H7 (cell line): ENCODE results near the gene IFI6. TPM values are rescaled to one million over a fixed set of nuclear protein-coding genes. Genes with fewer than 3 reads are reported as not detected.
"Not testable (repeated sequence)": the region's sequence is repeated elsewhere in the genome, so short reads cannot be mapped to it uniquely, and the experiment has no call there.

Experiments
- DNase-seq: peaks from one replicate; pipeline ENCODE4 v3.0.0; 2012
- H3K27me3 ChIP-seq: 2 replicates; pipeline ENCODE4 v1.6.0; 2011; ENCODE audit warnings: mild to moderate bottlenecking, low read length; ENCODE audit not compliant: control insufficient read depth, insufficient read depth
- H3K36me3 ChIP-seq: replicated peaks from 2 replicates; pipeline ENCODE4 v1.5.1; 2011; ENCODE audit warnings: low read length; ENCODE audit not compliant: control insufficient read depth, insufficient read depth
- H3K4me3 ChIP-seq: 2 replicates; pipeline ENCODE4 v1.5.1; 2011; ENCODE audit warnings: low read depth, mild to moderate bottlenecking, control low read depth, low read length, moderate library complexity; ENCODE audit not compliant: insufficient read depth
- total RNA-seq: library from RNA; depleted of rRNA; stranded (reverse); fragments of >200 nt; shearing (Covaris generic); gene quantifications from 2 replicates; pipeline ENCODE4 v1.2.3, GENCODE V29; 2014; rRNA removed

IFI6 gene
- total RNA-seq, 1 experiment from 2014 or later = 3.3 TPM

- Histone ChIP-seq H3K4me3 (no peak overlapping the region), H3K27me3 (no peaks in the 10 kb centered on the region), H3K36me3 (no peaks in the 10 kb centered on the region)
- DNase-seq = no peak
Measured at GRCh38 chr1:27621051-27621920, 50.7 kb downstream of the IFI6 start.

GRCh38 chr1:27619782-27620438, 52.1 kb downstream of the IFI6 start:
- not testable (repeated sequence) for H3K27me3 ChIP-seq, H3K36me3 ChIP-seq, H3K4me3 ChIP-seq, DNase-seq

GRCh38 chr1:27618341-27619082, 53.5 kb downstream of the IFI6 start:
- DNase-seq = no peak
- H3K27me3 ChIP-seq = peaks cover 9% of the 10 kb centered on the region; the same call in 1 of the 2 replicates
- H3K36me3 ChIP-seq = no peaks in the 10 kb centered on the region
- H3K4me3 ChIP-seq = no peak overlapping the region

- no peak overlapping the region for H3K4me3 ChIP-seq
- H3K36me3 ChIP-seq = no peaks in the 10 kb centered on the region
- DNase-seq = no peak
- H3K27me3 ChIP-seq = peaks cover 9% of the 10 kb centered on the region; the same call in 1 of the 2 replicates
Measured at GRCh38 chr1:27617420-27617819, 54.6 kb downstream of the IFI6 start.

GRCh38 chr1:27616441-27616840, 55.6 kb downstream of the IFI6 start:
- DNase-seq = peak; percentile 75
- Histone ChIP-seq H3K36me3 (no peaks in the 10 kb centered on the region), H3K4me3 (no peak overlapping the region), H3K27me3 (peaks cover 9% of the 10 kb centered on the region; the same call in 1 of the 2 replicates)

Other genes starting within 250 kb of the IFI6 start
- 34.3 and 44.3 TPM in 2 replicates for gene WASF2, start 182.0 kb downstream of the IFI6 start, total RNA-seq
- 8.8 and 11.2 TPM in 2 replicates for gene AHDC1, start 68.0 kb downstream of the IFI6 start, total RNA-seq
- gene FGR, start 37.0 kb downstream of the IFI6 start, total RNA-seq = 0.07 and 0.30 TPM in 2 replicates
- 14.7 and 27.1 TPM in 2 replicates for gene FAM76A, start 53.8 kb upstream of the IFI6 start, total RNA-seq
- 16.3 and 22.1 TPM in 2 replicates for gene STX12, start 101.0 kb upstream of the IFI6 start, total RNA-seq
- 83.0 and 95.3 TPM in 2 replicates for gene PPP1R8, start 158.6 kb upstream of the IFI6 start, total RNA-seq
- 27.5 and 38.7 TPM in 2 replicates for gene THEMIS2, start 200.4 kb upstream of the IFI6 start, total RNA-seq
- gene RPA2, start 242.4 kb upstream of the IFI6 start, total RNA-seq = 99.0 and 107 TPM in 2 replicates